ENCODE results near the gene TXNDC15.

DNA sequence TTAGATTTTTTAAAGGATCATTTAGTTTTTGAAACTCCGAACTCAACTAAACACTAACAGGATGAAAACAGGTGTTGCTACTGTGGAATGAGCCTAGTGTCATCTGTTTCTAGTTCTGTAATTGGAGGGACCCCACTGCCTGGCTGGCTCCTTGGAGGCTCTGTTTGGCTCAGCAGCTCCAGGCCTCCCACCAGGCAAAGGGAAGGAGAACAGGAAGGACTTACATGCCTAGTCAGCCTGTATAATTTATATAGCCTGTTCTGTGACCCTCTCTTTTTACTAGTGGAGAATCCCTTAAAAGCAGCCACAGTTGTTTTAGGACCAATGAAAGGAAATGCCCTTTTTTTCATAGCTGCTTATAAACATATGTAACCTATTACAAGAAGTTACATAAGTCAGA is 49.5 kb upstream of the TXNDC15 start:
- TF ChIP-seq, protein P1, sequence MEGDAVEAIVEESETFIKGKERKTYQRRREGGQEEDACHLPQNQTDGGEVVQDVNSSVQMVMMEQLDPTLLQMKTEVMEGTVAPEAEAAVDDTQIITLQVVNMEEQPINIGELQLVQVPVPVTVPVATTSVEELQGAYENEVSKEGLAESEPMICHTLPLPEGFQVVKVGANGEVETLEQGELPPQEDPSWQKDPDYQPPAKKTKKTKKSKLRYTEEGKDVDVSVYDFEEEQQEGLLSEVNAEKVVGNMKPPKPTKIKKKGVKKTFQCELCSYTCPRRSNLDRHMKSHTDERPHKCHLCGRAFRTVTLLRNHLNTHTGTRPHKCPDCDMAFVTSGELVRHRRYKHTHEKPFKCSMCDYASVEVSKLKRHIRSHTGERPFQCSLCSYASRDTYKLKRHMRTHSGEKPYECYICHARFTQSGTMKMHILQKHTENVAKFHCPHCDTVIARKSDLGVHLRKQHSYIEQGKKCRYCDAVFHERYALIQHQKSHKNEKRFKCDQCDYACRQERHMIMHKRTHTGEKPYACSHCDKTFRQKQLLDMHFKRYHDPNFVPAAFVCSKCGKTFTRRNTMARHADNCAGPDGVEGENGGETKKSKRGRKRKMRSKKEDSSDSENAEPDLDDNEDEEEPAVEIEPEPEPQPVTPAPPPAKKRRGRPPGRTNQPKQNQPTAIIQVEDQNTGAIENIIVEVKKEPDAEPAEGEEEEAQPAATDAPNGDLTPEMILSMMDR (IDR thresholded peaks at IDR 0.05 in 4 of 5, conservative IDR thresholded peaks at IDR 0.05 in 1 of 5) = no peak
- TF ChIP-seq POLR2A (IDR thresholded peaks at IDR 0.05) = no peak
